ENCODE results near the gene CCDC194.
A peak's percentile ranks its signal among the peaks of the same experiment; 100 is the strongest.

The CCDC194 gene

DNA sequence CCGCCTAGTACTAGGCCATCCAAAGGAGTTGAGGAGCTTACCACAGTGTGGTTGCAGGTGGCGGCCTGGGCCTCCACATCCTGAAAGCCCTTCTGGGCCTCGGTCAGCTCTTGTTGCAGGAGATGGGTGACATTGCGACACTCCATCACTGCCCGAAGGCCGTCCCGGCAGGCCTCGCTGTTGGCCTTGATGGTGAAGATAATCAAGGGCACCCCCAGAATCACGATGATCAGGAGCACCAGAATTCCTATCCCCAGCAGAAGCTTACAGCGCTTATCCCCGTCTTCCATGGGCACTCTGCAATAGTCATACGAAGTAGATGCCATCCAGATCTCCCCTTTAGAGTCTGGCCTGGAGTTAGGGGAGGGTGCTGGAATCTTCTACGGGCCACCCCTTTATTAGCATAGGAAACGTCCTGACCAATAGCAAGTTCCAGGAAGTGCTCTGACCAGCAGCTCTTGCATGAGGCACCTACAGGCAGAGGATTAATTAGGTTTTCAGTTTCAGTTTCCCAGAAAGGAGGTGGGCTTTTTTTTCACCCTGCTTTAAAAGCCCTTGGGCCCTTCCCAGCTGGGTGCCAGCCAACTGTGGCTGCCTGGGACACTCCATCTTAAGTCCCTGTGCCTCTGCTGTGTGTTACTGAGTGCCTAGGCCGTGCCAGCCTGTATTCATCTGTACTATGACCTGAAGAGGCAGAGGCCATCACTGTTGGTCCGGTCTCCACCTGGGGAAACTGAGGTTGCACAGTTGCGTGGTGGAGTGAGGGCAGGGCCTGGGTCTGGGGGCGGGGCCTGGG, 11.5 kb upstream of the CCDC194 start, which contains the start of gene BST2:
TSS of gene BST2 (minus strand) at position 381 of the 796 bp plus-strand sequence. CDS start at position 326, 55 bp downstream.
- DNase-seq: peak in 2 of 4 experiments; percentile 21 to 30

DNA sequence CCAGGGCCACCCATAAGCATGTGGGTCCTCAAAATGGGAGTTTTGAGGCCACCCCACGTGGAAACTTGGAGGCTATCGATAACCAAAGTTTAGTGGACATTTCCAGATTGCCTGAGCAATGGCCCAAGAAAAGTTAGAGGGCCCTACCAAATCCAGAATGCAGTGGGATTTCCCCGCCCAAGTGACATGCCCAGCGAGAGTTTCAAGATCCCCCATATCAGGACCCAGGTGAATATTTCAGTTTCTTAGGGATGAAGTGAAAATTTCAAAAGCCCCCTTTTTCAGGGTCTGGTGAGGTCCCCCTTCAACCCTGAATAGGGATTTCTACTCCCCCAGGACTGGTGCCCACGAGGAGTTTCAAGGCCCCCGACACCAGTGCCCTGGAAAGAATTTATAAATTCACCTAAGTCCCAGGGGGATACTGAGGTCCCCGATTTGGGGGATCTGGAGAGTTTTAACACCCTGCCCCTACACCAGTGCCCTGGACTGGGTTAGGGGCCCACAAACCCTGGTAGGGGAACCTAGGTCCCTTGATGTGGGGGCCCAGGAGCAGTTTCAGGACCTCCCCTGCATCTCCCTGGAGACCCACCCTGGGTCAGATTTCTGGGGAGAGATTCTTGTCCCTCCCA, 10.7 kb upstream of the CCDC194 start:
- no peak for DNase-seq

DNA sequence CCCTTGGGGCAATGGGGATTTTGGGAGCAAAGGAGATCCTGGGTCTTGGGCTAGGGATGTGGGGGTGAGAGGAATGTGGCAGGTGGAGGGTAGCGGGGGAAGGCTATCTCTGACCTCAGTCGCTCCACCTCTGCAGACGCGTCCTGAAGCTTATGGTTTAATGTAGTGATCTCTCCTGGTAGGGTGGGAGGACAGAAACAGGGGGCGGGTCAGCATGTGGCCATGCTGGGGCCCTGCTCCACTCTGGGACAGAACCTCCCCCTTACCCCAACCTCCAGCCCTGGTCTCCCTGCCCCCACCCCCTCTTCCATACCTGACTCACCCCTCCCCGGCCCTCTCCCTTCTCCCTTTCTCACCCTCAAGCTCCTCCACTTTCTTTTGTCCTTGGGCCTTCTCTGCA, 10.0 kb upstream of the CCDC194 start:
- no peak for DNase-seq

DNA sequence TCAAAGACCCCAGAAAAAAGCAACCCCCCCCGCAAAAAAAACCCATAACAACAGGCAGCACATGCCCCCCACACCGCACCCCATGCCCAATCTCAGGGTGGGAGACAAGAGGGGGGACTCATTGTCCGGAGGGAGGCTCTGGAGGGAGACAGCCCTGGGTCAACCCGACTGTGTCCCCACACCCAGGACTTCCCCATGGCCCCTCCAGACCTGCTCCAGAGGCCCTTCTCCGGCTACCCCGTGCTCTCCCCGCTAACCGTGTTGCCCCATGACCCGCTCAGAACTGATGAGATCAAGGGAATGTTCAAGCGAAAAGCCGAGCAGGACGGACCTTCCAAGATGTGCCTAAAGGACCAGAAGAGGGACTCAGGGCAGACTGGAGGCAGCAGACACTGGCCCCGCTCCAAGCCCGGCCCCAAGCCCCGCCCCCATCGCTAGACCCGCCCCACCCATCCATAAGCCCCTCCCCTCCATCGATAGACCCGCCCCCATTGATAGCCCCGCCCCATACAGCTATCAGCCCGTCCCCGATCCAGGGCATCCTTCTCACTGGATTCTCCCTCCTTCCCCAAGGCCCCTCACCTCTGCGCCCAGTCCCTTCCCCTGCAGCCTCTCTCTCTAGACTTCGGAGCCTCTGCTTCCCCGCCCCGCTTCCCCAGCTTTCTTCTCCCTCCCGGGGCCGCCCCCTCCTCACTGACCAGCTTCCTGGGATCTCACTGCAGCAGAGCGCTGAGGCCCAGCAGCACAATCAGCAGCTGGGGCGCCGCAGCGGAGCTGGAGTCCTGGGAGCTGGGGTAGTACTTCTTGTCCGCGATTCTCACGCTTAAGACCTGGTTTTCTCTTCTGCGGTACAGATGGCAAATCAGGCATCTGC, 9.2 kb upstream of the CCDC194 start:
- DNase-seq: peak in 3 of 4 experiments; percentile 20 to 46 (median 22)

DNA sequence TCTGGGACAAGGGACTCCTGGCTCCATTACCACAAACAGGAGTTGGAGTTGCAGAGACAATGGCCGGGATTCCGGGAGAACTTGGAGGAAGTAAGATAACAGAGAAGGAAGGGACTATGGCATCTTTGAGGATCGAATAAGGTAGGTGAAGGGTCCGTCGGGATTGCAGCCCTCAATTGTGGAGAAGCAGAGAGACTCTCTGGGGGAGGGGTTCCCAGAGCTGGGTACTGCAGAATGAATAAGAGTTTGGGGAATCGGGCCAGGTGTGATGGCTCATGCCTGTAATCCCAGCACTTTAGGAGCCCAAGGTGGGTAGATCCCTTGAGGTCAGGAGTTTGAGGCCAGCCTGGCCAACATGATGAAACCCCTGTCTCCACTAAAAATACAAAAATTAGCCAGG, 7.6 kb upstream of the CCDC194 start:
- DNase-seq: no peak

DNA sequence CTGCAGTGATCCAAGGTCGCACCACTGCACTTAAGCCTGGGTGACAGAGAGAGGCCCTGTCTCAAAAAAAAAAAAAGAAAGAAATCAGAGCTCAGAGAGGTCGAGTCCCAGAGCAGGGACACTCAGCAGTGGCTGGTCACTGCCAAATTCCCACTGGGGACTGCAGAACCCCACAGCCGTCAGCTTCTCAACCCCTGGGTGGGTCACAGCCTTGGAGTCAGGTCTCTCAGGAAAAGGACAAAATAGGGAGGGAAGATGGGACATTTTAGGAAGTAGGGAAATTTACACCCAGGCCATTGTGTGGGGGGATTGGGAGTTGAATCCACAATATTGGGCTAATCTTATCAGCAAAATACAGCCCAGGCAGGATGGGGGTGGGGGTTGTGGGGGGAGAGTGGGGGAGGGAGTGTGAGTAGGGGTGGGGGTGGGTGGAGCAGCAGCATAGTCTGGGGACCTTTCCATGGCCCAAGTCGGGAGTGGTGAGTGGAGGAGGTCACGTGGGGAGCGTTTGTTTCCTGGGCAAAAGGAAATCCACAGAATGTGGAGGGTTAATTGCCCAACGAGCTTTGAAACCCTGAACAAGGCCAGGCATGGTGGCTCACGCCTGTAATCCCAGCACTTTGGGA, 5.0 kb upstream of the CCDC194 start:
- DNase-seq: no peak

DNA sequence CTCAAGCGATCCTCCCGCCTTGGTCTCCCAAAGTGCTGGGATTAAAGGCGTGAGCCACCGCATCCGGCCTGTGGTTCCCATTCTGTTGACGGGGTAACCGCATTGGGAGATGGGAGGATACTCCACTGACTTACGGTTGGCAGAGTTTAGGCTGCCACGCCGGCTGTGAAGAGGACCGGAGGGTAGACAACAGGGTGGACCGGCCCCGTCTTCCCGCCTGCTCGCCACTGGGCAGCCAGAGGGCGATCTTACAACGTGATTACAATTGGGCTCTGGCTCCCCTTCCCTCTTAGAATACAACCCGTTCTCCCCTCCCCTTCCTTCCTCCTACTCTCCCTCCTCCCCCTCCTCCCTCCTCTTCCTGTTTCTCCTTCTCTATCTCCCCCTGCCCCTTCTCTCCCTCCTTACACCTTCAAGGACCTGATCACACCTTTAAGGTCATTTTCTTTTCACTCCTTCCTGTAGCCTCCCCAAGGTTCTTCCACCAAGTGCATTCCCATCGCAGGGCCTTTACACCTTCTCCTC, 957 bp upstream of the CCDC194 start:
- peak in 3 of 4 experiments; percentile 29 to 49 (median 31) for DNase-seq

DNA sequence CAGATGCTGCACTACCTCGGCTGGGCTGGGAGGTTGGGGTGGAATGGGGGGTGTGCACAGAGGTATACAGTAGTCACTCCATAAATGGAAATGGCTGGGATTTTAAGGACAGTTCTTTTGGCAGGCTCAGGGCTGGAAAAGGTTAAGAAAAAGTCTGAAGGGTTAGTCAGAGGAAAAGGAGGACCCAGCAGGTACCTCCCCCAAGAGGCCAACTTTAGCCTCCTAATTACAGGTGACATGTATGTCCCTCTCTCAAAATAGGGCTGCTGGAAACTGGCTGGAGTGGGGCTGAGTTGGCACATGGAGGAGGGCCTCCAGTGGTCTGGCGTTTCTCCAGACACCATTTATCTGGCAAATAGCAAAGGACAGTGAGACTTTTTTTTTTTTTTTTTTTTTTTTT, 994 bp downstream of the CCDC194 start:
- no peak for DNase-seq

DNA sequence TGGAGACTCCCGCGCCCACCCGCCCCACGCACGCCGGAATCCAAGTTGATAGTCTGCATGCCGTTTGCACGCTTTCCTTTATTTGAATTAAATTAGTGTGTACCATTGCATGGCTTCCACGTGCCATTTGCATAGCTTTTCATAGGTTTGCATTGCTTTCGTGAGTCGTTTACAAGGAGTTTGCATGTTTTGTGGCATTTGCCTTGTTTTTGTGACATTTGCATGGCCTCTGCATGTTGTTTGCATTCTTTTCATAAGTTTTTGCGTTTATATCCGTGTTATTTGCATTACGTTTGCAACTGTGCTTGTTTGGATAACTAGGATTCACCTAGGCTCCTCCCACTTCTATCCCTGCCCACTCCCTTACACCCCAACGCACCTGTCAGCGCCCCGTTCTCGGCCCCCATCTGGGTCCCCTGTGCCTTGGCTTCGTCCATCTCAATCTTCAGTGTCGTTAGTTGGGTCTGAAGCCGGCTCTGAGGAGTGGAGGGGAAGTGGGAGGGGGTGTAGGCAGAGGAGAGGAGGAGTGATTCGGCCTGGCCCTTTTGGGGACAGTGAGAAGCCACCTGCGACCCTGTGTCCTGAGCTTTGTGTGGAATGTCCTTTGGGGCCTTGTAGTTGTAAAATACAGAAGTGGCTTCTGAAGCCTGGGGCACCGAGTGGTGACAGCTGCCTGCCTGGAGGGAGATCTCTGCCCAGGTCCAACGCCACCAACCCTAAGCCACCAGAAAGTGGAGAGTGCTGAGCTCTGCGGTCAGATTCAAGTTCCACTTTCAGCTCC, 2.4 kb downstream of the CCDC194 start:
- no peak for DNase-seq

DNA sequence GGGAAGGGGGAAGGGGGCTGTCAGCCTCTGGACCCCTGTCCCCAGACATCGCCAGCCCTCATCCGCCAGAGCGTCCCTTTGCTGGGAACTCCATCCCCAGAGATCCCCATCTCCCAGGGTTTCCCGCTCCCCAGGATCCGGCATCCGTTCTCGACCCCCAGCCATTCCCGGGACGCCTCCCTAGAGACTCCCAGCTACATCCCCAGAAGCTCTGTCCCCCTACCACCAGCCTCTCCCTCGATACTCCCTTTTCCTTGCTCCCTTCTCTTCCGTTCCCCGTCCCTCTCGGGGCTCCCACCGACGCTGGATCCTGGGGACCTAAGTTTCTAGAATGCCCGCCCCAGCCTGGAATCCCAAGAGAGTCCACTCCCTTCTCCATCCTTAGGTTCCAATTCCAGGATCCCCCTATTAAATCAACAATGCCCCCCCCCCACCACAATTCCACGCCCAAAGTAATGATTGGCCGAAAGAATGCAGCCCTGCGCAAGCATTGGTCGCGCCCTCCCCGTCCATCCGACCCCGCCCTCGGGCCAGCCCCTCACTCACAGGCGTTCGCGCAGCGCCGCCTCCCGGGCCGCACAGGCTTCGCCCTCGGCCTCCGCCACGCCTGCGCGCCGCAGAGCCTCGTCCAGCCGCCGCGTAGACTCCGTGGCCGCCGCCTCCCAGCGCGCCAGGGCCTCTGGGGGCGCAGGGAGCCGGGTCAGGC, 3.2 kb downstream of the CCDC194 start:
- DNase-seq: peak; percentile 67 to 89 (median 78)

DNA sequence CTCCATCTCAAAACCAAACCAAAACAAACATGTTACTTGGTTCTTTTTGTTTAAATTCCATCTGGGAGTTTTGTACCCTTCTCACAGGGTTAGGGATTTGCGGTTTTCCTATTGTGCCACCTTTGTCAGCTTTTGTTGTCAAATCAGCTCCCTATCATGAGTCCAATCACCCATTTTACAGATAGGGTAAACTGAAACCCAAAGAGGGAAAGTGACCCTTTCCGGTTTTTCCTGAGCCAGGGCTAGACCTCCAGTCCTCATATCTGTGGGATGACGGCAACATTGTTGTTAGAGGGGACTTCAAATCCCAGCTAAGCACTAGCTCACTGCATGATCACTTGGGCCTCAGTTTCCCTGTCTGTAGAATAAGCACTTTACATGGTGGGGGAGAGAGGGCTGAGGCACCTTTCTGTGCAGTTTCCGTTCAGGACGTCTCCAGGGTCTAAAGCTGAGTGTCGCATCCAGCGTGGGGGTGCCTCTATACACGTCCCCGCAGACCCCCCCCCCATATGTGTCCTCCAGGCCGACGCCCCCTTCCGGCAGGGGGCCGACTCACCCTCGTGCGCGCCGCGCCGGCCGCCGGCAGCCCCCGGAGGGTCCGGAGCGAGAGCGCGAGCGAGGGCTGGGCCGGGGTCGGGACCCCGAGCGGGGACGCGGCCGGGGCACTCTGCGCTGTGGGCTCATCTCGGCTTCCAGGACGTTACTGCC, 3.9 kb downstream of the CCDC194 start:
- peak in 1 of 4 experiments; percentile 18 for DNase-seq

DNA sequence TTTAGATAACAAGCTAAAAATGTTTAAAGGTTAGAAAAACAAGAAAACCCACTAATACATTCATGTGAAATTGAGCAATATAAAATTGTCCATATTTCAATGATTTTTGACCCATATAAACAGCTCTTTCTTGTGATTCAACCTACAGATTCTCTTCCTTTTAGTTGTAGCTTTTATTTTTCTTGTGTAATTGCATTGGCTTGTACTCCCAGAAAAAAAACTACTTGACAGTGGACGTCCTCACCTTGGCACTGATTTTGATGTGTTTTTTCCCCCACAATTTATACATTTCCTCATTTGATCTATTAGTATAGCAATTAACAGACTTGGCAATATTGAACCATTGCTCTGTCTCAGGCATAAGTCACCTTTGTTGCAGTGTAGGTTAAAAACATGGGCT, 4.7 kb downstream of the CCDC194 start:
- no peak for DNase-seq

DNA sequence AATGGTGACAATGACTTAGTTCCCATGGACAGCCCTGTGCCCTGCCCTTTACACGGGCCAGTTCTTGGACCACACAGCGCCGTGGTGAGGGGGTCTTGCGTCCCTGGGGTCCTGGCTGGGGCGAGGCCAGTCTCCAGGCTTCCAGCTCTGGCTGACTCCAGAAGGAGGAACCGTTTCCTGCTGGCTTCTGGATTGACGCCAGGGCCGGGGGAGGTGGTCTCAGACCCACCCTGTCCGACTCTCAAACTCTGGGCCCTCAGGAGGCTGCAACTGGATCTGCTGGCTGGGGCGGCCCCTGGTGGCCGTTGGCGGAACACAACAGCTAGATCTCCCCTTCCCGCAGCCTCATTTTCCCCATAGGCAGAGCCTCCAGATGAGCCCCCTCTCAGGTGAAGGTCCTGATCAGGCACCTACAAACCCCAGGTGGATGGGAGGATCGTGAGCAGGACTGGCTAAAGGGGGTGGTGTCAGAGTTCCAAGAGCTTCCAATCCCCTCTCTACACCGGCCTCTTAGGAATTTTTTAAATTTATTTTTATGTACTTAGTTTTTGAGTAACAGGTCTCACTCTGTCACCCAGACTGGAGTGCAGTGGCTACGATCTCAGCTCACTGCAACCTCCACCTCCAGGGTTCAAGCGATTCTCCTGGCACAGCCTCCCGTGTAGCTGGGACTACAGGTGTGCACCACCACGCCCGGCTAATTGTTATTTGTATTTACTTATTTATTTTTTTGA, 8.0 kb downstream of the CCDC194 start:
- DNase-seq: peak in 3 of 4 experiments; percentile 39 to 60 (median 43)

DNA sequence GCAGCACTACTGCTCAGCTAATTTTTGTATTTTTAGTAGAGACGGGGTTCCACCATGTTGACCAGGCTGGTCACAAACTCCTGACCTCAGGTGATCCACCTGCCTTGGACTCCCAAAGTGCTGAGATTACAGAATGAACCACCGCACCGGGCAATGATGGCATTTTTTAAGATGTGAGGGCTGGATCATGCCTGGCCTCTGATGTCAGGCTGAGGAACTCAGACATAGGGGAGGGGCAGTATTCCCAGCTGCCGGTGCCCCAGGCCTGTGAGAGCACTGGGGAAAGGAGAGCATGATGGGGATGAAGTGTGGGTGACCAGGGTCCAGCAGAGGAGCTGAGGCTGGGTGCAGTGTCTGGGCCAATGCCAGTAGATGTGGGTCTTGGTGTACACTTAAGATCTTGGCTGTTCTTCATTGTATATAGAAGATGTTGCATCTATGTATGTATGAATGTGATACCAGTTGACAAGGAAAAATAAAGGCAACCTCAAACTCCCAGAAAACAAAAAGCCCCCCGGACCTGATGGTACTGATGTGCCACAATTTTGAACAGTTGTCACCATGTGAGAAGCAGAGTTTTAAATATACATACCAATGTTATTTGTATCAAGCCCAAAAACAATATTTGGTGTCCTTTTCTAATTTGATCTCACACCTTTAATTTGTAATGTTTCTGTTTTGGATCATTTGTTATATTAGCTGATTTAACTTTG, 13.4 kb downstream of the CCDC194 start:
- no peak for DNase-seq

DNA sequence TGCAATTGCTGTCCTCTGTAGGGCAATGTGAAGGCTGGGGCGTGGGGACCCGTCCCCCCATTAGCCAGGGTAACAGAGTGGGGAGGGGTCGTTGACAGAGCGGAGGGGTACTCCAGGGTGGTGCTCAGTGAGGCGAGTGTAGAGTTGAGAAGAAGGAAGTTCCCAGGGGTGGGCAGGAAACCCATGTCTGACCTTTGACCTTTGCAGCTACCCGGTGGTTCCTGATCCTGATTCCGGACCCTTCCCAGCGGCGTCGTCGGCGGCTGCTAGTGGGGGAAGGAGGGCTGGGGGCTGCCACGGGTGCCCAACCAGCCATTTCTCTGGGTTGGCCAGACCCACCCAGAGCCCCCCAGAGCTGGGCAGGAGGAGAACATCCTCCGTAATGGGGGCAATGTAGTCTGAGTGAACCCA, 14.8 kb downstream of the CCDC194 start:
- no peak for DNase-seq

DNA sequence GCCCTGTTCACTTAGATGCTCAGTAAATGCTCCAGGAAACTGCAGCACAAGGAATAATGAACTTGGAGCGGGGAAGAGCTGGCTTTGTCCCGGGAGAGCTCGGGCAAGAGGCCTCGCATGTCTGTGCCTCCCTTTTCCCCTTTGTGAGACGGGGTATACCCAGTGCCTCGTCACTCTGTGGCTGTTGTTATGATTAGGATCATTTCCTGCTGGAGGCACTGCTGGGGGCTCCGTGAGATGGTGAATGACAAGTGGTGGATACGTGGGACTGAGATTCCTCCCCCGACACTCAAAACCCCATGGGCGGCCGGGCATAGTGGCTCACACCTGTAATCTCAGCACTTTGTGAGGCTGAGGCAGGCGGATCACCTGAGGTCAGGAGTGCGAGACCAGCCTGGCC, 15.7 kb downstream of the CCDC194 start:
- no peak for DNase-seq

DNA sequence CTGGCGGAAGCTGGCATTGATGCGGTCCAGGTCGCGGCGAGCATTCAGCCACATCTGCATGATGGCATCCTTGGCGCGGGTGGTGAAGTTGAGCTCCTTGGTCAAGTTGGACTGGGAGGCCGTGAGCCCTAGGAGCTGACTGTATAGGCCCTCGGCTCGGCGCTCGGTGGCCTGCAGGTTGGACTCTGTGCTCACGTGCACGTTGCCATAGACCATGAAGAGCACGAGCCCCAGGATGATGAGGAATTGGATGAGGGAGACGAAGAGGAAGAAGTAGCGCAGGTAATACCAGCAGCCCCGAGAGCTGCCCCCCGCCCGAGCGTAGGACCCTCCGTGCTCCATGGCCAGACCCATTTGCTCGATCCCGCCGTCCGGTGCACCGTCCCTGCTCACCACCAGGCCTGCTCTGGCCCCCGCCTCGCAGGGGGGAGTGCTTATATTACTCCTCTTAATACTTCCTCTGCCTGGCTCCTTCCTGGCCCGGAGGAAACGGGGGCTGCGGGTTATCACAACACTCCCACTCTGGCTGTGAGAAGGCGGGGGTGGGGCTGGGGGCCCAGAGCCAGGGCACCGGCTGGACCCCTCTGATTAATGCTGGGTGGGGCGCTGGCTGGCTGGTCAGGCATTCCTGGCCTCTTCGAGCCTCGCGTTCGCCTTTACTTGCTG, 16.9 kb downstream of the CCDC194 start, which contains the start of gene PLVAP:
TSS of gene PLVAP (minus strand) at position 408 of the 666 bp plus-strand sequence. CDS start at position 354, 54 bp downstream.
- DNase-seq: no peak

DNA sequence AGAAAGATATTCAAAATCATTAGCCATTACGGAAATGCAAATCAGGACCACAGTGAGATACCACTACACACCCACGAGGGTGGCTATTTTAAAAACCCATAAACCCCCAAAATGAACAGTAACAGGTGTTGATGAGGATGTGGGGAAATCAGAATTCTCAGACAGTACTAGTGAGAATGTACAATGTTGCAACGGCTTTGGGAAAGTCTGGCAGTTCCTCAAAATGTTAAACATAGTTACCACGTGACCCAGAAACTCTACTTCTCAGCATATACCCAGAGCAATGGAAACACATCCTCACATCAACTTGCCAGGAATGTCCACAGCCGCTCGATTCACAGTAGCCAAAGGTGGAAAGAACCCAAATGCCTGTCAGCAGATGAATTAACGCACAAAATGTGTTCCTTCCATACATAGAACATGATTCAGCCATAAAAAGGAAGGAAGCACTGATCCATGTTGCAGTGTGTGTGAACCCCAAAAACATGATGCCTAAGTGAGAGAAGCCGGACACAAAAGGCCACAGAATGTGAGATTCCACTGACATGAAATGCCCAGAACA, 23.9 kb downstream of the CCDC194 start:
- DNase-seq: no peak
